Parathyroid adenoma (tissue), 2 donors: ENCODE results near the gene NAE1.

Source experiments
- H2AFZ ChIP-seq: fragments of 300-600 bp; sonication (generic); one replicate; pipeline ENCODE4 v1.7.0; 2017; ENCODE audit warnings: antibody characterized with exemption, mild to moderate bottlenecking
- H3K27ac ChIP-seq: fragments of 300-600 bp; sonication (generic); one replicate; pipeline ENCODE4 v1.7.0; 2017
- H3K27me3 ChIP-seq: fragments of 300-600 bp; sonication (generic); one replicate; pipeline ENCODE4 v1.7.0; 2017; ENCODE audit warnings: low read length; ENCODE audit not compliant: control insufficient read depth, insufficient read depth
- H3K36me3 ChIP-seq: fragments of 300-600 bp; sonication (generic); one replicate; pipeline ENCODE4 v1.7.0; 2017; ENCODE audit warnings: low read length; ENCODE audit not compliant: control insufficient read depth, insufficient read depth
- H3K4me1 ChIP-seq: fragments of 300-600 bp; sonication (generic); one replicate; pipeline ENCODE4 v1.7.0; 2017; ENCODE audit warnings: control low read depth
- H3K4me2 ChIP-seq: fragments of 300-600 bp; sonication (generic); one replicate; pipeline ENCODE4 v1.7.0; 2017; ENCODE audit warnings: low read length
- H3K4me3 ChIP-seq: fragments of 300-600 bp; sonication (generic); one replicate; pipeline ENCODE4 v1.7.0; 2017; ENCODE audit warnings: low read depth, low read length
- H3K79me2 ChIP-seq: fragments of 300-600 bp; sonication (generic); one replicate; pipeline ENCODE4 v1.7.0; 2017; ENCODE audit warnings: control low read depth
- H3K9ac ChIP-seq: fragments of 300-600 bp; sonication (generic); one replicate; pipeline ENCODE4 v1.7.0; 2017; ENCODE audit warnings: mild to moderate bottlenecking
- H3K9me3 ChIP-seq: fragments of 300-600 bp; sonication (generic); one replicate; pipeline ENCODE4 v1.7.0; 2017; ENCODE audit warnings: low read length; ENCODE audit not compliant: control insufficient read depth
- TF ChIP-seq, protein P1 (sequence below): fragments of 300-600 bp; sonication (generic); IDR thresholded peaks from one replicate; pipeline ENCODE4 v1.7.0; 2017; ENCODE audit warnings: antibody characterized with exemption, mild to moderate bottlenecking
- donor health status: primary hyperparathyroidism.

The NAE1 gene

DNA sequence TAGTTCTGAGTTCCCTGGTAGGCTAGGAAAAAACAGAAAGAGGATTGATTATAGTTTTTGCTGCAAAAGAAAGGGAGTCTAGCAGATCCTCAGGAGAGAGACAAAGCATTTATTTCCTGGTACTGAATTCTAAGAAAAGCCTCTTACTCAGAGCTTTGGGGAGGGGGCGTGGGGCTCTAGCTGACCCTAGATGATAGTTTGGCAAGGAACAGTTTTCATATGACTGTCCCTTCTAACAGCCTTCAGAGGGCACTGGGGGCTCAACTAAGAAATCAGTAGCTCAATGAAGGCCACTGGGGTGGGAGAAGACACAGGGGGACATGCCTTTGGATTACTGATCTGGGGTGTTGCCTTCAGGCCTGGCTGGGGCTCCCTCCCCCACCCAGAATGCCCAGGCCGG is 17.4 kb upstream of the NAE1 start:
- Histone ChIP-seq H3K27me3 (no peaks in the 10 kb centered on the region), H3K4me3 (no peak overlapping the region), H3K36me3 (no peaks in the 10 kb centered on the region), H2AFZ (no peak overlapping the region), H3K4me2 (no peak overlapping the region), H3K9ac (no peak overlapping the region), H3K79me2 (no peaks in the 10 kb centered on the region), H3K4me1 (no peaks in the 10 kb centered on the region), H3K9me3 (no peaks in the 10 kb centered on the region), H3K27ac (no peak overlapping the region)
- TF ChIP-seq, protein P1, sequence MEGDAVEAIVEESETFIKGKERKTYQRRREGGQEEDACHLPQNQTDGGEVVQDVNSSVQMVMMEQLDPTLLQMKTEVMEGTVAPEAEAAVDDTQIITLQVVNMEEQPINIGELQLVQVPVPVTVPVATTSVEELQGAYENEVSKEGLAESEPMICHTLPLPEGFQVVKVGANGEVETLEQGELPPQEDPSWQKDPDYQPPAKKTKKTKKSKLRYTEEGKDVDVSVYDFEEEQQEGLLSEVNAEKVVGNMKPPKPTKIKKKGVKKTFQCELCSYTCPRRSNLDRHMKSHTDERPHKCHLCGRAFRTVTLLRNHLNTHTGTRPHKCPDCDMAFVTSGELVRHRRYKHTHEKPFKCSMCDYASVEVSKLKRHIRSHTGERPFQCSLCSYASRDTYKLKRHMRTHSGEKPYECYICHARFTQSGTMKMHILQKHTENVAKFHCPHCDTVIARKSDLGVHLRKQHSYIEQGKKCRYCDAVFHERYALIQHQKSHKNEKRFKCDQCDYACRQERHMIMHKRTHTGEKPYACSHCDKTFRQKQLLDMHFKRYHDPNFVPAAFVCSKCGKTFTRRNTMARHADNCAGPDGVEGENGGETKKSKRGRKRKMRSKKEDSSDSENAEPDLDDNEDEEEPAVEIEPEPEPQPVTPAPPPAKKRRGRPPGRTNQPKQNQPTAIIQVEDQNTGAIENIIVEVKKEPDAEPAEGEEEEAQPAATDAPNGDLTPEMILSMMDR: no peak

DNA sequence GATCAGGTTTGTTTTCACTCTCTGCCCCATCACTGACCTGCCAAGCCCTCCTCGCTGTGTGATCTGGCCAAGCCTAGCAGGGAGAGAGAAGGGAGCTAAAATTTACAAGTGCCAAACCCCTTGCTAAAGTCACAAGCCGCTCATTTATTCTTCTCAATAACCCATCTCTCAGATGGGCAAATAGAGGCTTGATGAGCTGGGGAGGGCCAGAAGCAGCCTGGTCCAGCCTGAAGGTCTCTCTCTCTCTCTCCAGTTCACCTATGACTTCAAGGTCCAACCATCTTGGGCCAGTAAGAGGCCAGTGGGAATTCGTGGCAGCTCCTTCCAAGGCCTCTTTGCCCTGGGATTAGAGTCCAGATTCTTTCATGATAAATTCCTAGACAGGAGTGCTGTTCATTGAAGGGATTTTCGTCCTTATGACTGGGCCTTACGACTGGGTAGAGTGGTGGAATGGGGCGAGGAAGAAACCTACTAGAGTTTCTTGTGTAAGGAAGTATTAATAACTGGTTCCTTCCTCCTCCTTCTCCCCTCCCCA is 16.8 kb upstream of the NAE1 start:
- no peak overlapping the region for H3K9ac ChIP-seq
- no peaks in the 10 kb centered on the region for H3K27me3 ChIP-seq
- no peaks in the 10 kb centered on the region for H3K79me2 ChIP-seq
- H3K9me3 ChIP-seq: no peaks in the 10 kb centered on the region
- H3K36me3 ChIP-seq: no peaks in the 10 kb centered on the region
- TF ChIP-seq, protein P1: no peak
- H3K4me3 ChIP-seq: no peak overlapping the region
- no peaks in the 10 kb centered on the region for H3K4me1 ChIP-seq
- no peak overlapping the region for H3K27ac ChIP-seq
- no peak overlapping the region for H2AFZ ChIP-seq
- H3K4me2 ChIP-seq: no peak overlapping the region

DNA sequence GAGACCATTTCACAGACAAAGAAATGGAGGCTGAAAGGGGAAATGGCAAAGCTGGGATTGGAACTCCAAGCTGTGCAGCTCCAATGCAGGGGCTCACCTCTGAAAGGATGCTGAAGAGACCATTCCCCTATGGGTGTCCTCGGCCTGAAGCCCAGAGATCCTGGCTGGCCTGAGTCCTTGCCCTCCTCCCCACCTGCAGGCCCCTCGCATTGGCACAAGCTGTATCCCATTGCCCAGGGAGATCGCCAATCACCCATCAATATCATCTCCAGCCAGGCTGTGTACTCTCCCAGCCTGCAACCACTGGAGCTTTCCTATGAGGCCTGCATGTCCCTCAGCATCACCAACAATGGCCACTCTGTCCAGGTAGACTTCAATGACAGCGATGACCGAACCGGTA is 16.1 kb upstream of the NAE1 start:
- Histone ChIP-seq H2AFZ (no peak overlapping the region), H3K4me1 (no peaks in the 10 kb centered on the region), H3K79me2 (no peaks in the 10 kb centered on the region), H3K36me3 (no peaks in the 10 kb centered on the region), H3K4me2 (no peak overlapping the region), H3K9me3 (no peaks in the 10 kb centered on the region), H3K27ac (no peak overlapping the region), H3K9ac (no peak overlapping the region), H3K4me3 (no peak overlapping the region), H3K27me3 (no peaks in the 10 kb centered on the region)
- TF ChIP-seq, protein P1: no peak

DNA sequence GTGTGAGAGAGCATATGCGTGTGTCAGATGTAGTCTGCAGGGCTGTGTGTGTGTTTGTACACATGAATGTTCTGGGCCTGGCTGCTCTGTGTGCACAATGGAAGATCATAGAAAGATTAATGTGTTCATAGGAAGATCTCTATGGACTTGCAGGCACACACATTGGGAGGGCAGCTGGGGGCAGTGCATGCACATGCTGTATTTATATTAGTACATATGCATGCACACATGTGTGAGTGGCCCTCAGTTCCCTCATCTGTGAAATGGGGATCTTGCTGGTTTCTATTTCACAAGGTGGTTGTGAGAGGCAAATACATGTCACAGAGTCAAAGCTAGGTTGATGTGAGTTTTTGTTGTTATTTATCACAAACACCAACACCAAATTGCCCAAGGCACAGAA is 15.5 kb upstream of the NAE1 start:
- TF ChIP-seq, protein P1: no peak
- no peak overlapping the region for H3K4me3 ChIP-seq
- H3K27ac ChIP-seq: no peak overlapping the region
- H2AFZ ChIP-seq: no peak overlapping the region
- no peaks in the 10 kb centered on the region for H3K27me3 ChIP-seq
- no peaks in the 10 kb centered on the region for H3K36me3 ChIP-seq
- H3K9ac ChIP-seq: no peak overlapping the region
- H3K4me1 ChIP-seq: no peaks in the 10 kb centered on the region
- H3K4me2 ChIP-seq: no peak overlapping the region
- H3K9me3 ChIP-seq: no peaks in the 10 kb centered on the region
- H3K79me2 ChIP-seq: no peaks in the 10 kb centered on the region

DNA sequence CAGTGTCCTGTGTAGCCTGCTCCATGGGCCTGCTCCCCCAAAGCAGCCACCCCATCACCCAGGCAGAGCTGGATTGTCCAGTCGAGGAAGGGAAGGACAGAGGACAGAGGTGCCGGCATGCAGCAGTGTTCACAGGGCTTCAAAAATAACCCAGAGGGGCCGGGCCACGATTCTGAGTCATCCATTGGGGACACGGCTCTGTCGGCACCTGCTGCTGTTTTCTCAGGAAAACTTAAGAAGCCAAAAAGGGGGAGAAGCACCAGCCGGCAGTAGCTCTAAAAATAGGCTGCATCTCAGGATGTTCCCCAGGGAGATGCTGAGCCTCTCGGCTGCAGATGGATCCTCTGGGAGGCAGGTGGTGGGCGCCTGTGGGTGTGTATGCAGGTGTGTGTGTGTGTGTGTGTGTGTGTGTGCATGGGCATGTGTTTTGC is 15.0 kb upstream of the NAE1 start:
- Histone ChIP-seq H3K36me3 (no peaks in the 10 kb centered on the region), H3K27me3 (no peaks in the 10 kb centered on the region), H3K4me3 (no peak overlapping the region), H3K27ac (no peak overlapping the region), H2AFZ (no peak overlapping the region), H3K9ac (no peak overlapping the region), H3K4me1 (no peaks in the 10 kb centered on the region), H3K4me2 (no peak overlapping the region), H3K79me2 (no peaks in the 10 kb centered on the region), H3K9me3 (no peaks in the 10 kb centered on the region)
- TF ChIP-seq, protein P1: no peak
